Measurements from ENCODE around the gene DCBLD1.

The DCBLD1 gene

GRCh38 chr6:117561128-117561527, 78.7 kb downstream of the DCBLD1 start:
- DNase-seq = no peak

GRCh38 chr6:117564681-117565080, 82.2 kb downstream of the DCBLD1 start:
- no peak for DNase-seq

GRCh38 chr6:117568247-117568646, 85.8 kb downstream of the DCBLD1 start:
- DNase-seq = no peak

- DNase-seq = no peak
These were observed 86.4 kb downstream of the DCBLD1 start for GRCh38 chr6:117568831-117569410.

GRCh38 chr6:117573006-117573680, 90.7 kb downstream of the DCBLD1 start:
- DNase-seq = no peak

GRCh38 chr6:117574198-117574597, 91.7 kb downstream of the DCBLD1 start:
- no peak for DNase-seq

GRCh38 chr6:117585647-117586046, 103.2 kb downstream of the DCBLD1 start:
- DNase-seq = no peak

GRCh38 chr6:117590447-117590846, 108.0 kb downstream of the DCBLD1 start:
- no peak for DNase-seq

GRCh38 chr6:117591405-117591804, 108.9 kb downstream of the DCBLD1 start:
- no peak for DNase-seq

GRCh38 chr6:117592983-117593759, 110.7 kb downstream of the DCBLD1 start:
- no peak for DNase-seq

GRCh38 chr6:117595099-117595923, 112.8 kb downstream of the DCBLD1 start:
- DNase-seq = no peak

GRCh38 chr6:117597755-117598154, 115.3 kb downstream of the DCBLD1 start:
- DNase-seq = no peak
